Thyroid gland (tissue), 4 donors: ENCODE results near the gene ZNF436. TPM values are rescaled to one million over a fixed set of nuclear protein-coding genes. Genes with fewer than 3 reads are reported as not detected.

Experiments
- DNase-seq, 2 donors: peaks; one replicate each; pipeline ENCODE4 v3.0.0-alpha.2; 2019
- H3K27ac ChIP-seq, 3 donors: fragments of 200-600 bp; sonication (generic); 1 replicate in 2 of 3; 2 replicates in 1 of 3; pipeline ENCODE4 v1.5.1; 2016 to 2019; ENCODE audit warnings: mild to moderate bottlenecking in 1 of 3, moderate library complexity in 1 of 3
- H3K27me3 ChIP-seq: fragments of 200-600 bp; sonication (generic); one replicate; pipeline ENCODE4 v1.5.1; 2019
- H3K36me3 ChIP-seq, 2 donors: fragments of 200-600 bp; sonication (generic); one replicate each; pipeline ENCODE4 v1.5.1; 2016 to 2019
- H3K4me1 ChIP-seq, 2 donors: fragments of 200-600 bp; sonication (generic); one replicate each; pipeline ENCODE4 v1.5.1; 2017 to 2019
- H3K4me3 ChIP-seq, 3 donors: fragments of 200-600 bp; sonication (generic); replicated peaks in 1 of 3; 1 replicate in 2 of 3; 2 replicates in 1 of 3; pipeline ENCODE4 v1.5.1; 2016; ENCODE audit warnings: mild to moderate bottlenecking in 1 of 3
- H3K9me3 ChIP-seq: fragments of 200-600 bp; sonication (generic); one replicate; pipeline ENCODE4 v1.5.1; 2017
- POLR2A ChIP-seq, 2 donors: fragments of 450-650 bp; IDR thresholded peaks; one replicate each; pipeline ENCODE4 v1.6.1; 2017; ENCODE audit warnings: antibody characterized with exemption in 2 of 2, mild to moderate bottlenecking in 2 of 2, moderate library complexity in 1 of 2
- WGBS, 2 donors: methylation state at CpG; one replicate each; pipeline ENCODE4 v1.1.5; 2017; 5-methylcytosine and 5-hydroxymethylcytosine counted together
- intact Hi-C: fragments of 100-400 bp; cut with DNase I; formaldehyde crosslinking; loops from one replicate; pipeline ENCODE4 v1.15.1; 2023
- total RNA-seq, 4 donors: library from RNA; depleted of rRNA; stranded (reverse); fragments of >200 nt; gene quantifications; one replicate each; pipeline ENCODE4 v1.2.3, GENCODE V29; 2016
- TF ChIP-seq, protein P1 (sequence below), 6 experiments: fragments of 200-600 bp in 3 of 6; fragments of 450-650 bp in 3 of 6; sonication (generic) in 3 of 6; IDR thresholded peaks; one replicate each; pipeline ENCODE4 v1.5.1; 2016 to 2019; ENCODE audit warnings: antibody characterized with exemption in 6 of 6, mild to moderate bottlenecking in 2 of 6, inconsistent platforms in 1 of 6, moderate library complexity in 1 of 6

Gene ZNF436
- total RNA-seq, 4 donors from 2014 or later, result 22.0 to 44.0 (median 31.1) TPM

DNA sequence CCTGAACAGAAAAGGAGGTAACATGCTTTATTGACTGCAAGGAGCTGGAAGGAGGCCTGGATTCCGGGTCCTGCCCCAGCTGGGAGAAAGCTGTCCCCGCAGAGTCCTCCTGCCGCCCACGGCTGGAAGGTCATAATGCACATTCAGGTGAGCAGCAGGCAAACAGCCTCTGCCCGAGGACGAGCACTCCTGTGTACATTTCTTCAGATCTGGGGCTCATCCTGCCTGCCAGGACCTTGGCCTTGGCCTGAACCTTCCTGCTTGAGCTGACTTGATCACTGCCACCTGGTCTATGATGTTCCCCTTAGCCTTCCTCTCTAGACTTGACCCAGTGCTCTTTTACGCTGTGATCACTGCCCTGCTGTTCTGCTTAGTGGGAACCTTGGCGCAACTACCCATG, 17.9 kb upstream of the ZNF436 start:
- H3K4me3 ChIP-seq, result no peak overlapping the region
- no peaks in the 10 kb centered on the region for H3K27me3 ChIP-seq
- TF ChIP-seq, protein P1, sequence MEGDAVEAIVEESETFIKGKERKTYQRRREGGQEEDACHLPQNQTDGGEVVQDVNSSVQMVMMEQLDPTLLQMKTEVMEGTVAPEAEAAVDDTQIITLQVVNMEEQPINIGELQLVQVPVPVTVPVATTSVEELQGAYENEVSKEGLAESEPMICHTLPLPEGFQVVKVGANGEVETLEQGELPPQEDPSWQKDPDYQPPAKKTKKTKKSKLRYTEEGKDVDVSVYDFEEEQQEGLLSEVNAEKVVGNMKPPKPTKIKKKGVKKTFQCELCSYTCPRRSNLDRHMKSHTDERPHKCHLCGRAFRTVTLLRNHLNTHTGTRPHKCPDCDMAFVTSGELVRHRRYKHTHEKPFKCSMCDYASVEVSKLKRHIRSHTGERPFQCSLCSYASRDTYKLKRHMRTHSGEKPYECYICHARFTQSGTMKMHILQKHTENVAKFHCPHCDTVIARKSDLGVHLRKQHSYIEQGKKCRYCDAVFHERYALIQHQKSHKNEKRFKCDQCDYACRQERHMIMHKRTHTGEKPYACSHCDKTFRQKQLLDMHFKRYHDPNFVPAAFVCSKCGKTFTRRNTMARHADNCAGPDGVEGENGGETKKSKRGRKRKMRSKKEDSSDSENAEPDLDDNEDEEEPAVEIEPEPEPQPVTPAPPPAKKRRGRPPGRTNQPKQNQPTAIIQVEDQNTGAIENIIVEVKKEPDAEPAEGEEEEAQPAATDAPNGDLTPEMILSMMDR (IDR thresholded peaks at IDR 0.05), result no peak
- no peak for TF ChIP-seq POLR2A (IDR thresholded peaks at IDR 0.05)
- intact Hi-C loops, result no loop called here
- no peak for DNase-seq
- H3K4me1 ChIP-seq, result peaks cover 0 to 11% of the 10 kb centered on the region in 2 donors
- H3K36me3 ChIP-seq, result peaks cover 0 to 6% of the 10 kb centered on the region in 2 donors
- no peak overlapping the region for H3K27ac ChIP-seq
- 94 to 96% methylated on average over 3 to 8 of the region's 8 CpGs for WGBS, 2 donors
- no peaks in the 10 kb centered on the region for H3K9me3 ChIP-seq

DNA sequence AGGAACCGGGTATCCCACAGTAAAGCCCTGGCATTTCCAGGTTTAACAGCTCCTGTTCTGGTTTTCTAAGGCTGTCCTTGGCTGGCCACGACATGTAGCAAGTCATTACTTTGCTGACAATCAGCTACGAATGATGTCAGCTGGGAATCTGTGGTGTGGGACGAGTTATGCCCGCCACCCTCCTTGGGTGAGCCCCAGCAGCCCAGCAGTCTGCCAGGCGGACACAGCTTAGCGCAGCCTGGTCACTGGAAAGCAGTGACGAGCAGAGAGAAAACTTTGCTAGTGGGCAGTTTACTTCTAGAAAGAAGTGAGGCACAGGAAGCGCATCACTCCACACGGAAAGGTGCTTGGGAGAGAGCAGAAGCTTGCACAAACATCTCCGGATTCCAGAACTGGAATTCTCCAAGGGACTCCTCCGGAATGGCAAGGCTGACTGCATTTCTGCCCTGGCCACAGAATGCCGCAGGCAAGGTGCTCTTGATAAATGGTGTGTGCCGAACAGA, 15.5 kb upstream of the ZNF436 start:
- Histone ChIP-seq H3K36me3 (peaks cover 0 to 6% of the 10 kb centered on the region in 2 donors), H3K27me3 (no peaks in the 10 kb centered on the region), H3K27ac (no peak overlapping the region), H3K4me3 (no peak overlapping the region), H3K4me1 (peaks cover 0 to 14% of the 10 kb centered on the region in 2 donors), H3K9me3 (no peaks in the 10 kb centered on the region)
- 85 to 87% methylated on average over 14 of the region's 14 CpGs for WGBS, 2 donors
- DNase-seq, result no peak
- intact Hi-C loops, result no loop called here
- TF ChIP-seq, protein P1 (IDR thresholded peaks at IDR 0.05), result no peak
- no peak for TF ChIP-seq POLR2A (IDR thresholded peaks at IDR 0.05)

- H3K27ac ChIP-seq, result no peak overlapping the region
- H3K9me3 ChIP-seq, result no peaks in the 10 kb centered on the region
- 77 to 83% methylated on average over 11 of the region's 11 CpGs for WGBS, 2 donors
- peaks cover 0 to 6% of the 10 kb centered on the region in 2 donors for H3K36me3 ChIP-seq
- DNase-seq, result no peak
- H3K4me1 ChIP-seq, result peaks cover 0 to 15% of the 10 kb centered on the region in 2 donors
- no peak for TF ChIP-seq POLR2A (IDR thresholded peaks at IDR 0.05)
- TF ChIP-seq, protein P1 (IDR thresholded peaks at IDR 0.05), result no peak
- no peak overlapping the region for H3K4me3 ChIP-seq
- H3K27me3 ChIP-seq, result no peaks in the 10 kb centered on the region
- intact Hi-C loops, result no loop called here
Measured at GRCh38 chr1:23384312-23385058, 14.8 kb upstream of the ZNF436 start.

DNA sequence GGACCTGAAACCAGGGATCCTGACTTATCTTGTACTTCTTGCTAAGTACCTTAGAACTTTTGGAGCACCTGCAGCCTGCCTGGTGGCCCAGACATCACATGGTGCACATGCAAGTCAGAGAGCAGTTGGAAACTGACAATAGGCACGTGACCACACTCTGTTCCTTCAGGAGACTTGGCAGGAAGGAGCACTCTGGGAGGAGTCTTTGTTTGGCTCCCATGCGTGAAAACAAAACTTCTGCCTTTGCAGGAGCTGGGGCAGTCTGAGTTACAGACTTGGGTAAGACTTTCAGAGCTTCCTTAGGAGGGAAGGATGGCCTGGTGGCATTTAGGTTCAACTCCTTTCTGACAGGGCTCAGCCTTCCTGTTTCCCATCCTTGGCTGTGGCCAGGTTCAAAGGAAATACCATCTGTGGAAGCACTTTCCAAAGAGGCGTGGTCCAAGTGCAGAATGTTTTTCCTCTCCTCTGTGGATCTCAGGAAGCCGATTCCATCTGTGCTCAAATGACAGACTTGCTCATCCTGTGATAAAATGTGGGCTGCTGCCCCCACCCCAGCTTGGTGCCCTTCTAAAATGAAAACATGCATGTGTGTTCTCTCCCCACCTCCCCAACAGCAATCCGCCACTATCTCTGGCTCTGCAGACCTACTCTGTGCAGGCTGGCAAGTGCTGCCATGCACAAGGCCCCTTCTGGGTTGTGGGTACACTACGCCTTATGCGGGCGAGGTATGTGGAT, 14.1 kb upstream of the ZNF436 start:
- no peaks in the 10 kb centered on the region for H3K27me3 ChIP-seq
- H3K9me3 ChIP-seq, result no peaks in the 10 kb centered on the region
- H3K36me3 ChIP-seq, result peaks cover 0 to 6% of the 10 kb centered on the region in 2 donors
- intact Hi-C loops, result no loop called here
- H3K4me1 ChIP-seq, result peaks cover 0 to 21% of the 10 kb centered on the region in 2 donors
- WGBS, 2 donors, result 67 to 75% methylated on average over 7 to 8 of the region's 8 CpGs
- TF ChIP-seq, protein P1 (IDR thresholded peaks at IDR 0.05), result no peak
- no peak for TF ChIP-seq POLR2A (IDR thresholded peaks at IDR 0.05)
- H3K4me3 ChIP-seq, result no peak overlapping the region
- peak overlapping the region in 1 of 3 donors; percentile 26 for H3K27ac ChIP-seq
- DNase-seq, result no peak
